ENCODE results near the gene RAP1GDS1. TPM values are rescaled to one million over a fixed set of nuclear protein-coding genes. Genes with fewer than 3 reads are reported as not detected.
"Not testable (repeated sequence)": the region's sequence is repeated elsewhere in the genome, so short reads cannot be mapped to it uniquely, and the experiment has no call there.

RAP1GDS1 gene
- total RNA-seq, 4 donors from 2014 or later = 5.9 to 8.6 (median 8.2) TPM

DNA sequence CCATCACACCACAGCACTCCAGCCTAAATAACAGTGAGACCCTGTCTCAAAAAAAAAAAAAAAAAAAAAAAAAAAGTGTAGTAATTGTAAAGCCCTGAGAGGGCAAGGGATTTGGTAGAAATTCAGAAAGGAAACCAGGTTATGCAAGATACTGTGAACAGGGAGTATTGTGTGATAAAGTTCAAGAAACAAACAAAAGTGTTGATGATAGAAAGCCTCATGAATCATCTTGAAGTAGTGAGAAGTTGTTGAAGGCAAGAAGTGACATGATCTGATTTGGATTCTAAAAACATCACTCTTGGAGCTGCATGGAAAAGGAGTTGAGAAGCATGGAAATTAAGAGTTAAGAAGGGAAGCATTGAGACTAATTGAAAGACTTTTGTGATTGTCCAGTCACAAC lies 102.2 kb downstream of the RAP1GDS1 start:
- ATAC-seq = no peak
- in situ Hi-C loops (cut with MboI; ENCODE audit: low sequenced_read_pairs in 4 of 4) (no loop called here), intact Hi-C loops (cut with DNase I; ENCODE audit: low total_unique reads) (no loop called here)

DNA sequence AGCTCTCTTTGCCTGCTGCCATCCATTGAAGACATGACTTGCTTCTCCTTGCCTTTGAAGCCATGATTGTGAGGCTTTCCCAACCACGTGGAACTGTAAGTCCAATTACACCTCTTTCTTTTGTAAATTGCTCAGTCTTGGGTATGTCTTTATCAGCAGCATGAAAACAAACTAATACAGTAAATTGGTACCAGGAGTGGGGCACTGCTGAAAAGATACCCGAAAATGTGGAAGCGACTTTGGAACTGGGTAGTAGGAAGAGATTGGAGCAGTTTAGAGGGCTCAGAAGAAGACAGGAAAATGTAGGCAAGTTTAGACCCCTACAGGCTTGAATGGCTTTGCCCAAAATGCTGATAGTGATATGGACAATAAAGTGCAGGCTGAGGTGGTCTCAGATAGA lies 105.1 kb downstream of the RAP1GDS1 start:
- in situ Hi-C loops (cut with MboI; ENCODE audit: low sequenced_read_pairs in 4 of 4); H3K4me3 ChIP-seq; H3K27me3 ChIP-seq; H3K36me3 ChIP-seq; DNase-seq; ATAC-seq; intact Hi-C loops (cut with DNase I; ENCODE audit: low total_unique reads); H3K9me3 ChIP-seq; H3K27ac ChIP-seq; H3K4me1 ChIP-seq: not testable (repeated sequence)

More for the DNA sequence above, 102.2 kb downstream of the RAP1GDS1 start:
- no peaks in the 10 kb centered on the region for H3K4me1 ChIP-seq
- no peaks in the 10 kb centered on the region for H3K36me3 ChIP-seq
- no peaks in the 10 kb centered on the region for H3K27me3 ChIP-seq
- no peaks in the 10 kb centered on the region for H3K9me3 ChIP-seq
- no peak overlapping the region for H3K27ac ChIP-seq
- DNase-seq = no peak
- no peak overlapping the region for H3K4me3 ChIP-seq
- TF ChIP-seq, protein P1, sequence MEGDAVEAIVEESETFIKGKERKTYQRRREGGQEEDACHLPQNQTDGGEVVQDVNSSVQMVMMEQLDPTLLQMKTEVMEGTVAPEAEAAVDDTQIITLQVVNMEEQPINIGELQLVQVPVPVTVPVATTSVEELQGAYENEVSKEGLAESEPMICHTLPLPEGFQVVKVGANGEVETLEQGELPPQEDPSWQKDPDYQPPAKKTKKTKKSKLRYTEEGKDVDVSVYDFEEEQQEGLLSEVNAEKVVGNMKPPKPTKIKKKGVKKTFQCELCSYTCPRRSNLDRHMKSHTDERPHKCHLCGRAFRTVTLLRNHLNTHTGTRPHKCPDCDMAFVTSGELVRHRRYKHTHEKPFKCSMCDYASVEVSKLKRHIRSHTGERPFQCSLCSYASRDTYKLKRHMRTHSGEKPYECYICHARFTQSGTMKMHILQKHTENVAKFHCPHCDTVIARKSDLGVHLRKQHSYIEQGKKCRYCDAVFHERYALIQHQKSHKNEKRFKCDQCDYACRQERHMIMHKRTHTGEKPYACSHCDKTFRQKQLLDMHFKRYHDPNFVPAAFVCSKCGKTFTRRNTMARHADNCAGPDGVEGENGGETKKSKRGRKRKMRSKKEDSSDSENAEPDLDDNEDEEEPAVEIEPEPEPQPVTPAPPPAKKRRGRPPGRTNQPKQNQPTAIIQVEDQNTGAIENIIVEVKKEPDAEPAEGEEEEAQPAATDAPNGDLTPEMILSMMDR (IDR thresholded peaks at IDR 0.05 in 4 of 5, conservative IDR thresholded peaks at IDR 0.05 in 1 of 5) = no peak
- no peak for TF ChIP-seq POLR2A (IDR thresholded peaks at IDR 0.05)

DNA sequence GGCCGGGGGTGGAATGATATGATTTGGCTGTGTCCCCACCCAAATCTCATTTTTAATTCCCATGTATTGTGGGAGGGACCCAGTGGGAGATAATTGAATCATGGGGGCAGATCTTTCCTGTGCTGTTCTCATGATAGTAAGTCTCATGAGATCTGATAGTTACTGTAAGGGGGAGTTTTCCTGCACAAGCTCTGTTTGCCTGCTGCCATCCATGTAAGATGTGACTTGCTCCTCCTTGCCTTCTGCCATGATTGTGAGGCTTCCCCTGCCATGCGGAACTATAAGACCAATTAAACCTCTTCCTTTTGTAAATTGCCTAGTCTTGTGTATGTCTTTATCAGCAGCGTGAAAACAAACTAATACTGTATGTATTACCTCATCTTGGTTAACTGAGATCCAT lies 106.8 kb downstream of the RAP1GDS1 start:
- ATAC-seq; in situ Hi-C loops (cut with MboI; ENCODE audit: low sequenced_read_pairs in 4 of 4); intact Hi-C loops (cut with DNase I; ENCODE audit: low total_unique reads): not testable (repeated sequence)

DNA sequence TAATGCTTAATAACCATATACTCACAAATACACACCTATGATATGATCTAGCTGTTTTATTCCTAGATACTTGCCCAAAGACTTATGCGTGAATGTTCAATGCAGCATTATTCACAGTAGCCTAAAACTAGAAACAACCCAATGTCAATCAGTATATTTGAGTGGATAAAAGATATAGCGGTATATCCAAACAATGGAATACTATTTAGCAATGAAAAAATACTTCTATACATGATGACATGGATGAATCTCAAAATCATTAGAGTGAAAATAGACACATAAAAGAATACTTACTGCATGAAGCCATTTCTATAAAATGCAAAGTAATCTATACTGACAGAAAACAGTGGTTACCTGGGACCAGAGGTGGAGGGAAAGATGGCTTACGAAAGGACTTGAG lies 108.1 kb downstream of the RAP1GDS1 start:
- intact Hi-C loops (cut with DNase I; ENCODE audit: low total_unique reads) (no loop called here), in situ Hi-C loops (cut with MboI; ENCODE audit: low sequenced_read_pairs in 4 of 4) (no loop called here)
- Histone ChIP-seq H3K27me3 (no peaks in the 10 kb centered on the region), H3K4me1 (no peaks in the 10 kb centered on the region), H3K9me3 (no peaks in the 10 kb centered on the region), H3K27ac (no peak overlapping the region), H3K4me3 (no peak overlapping the region), H3K36me3 (no peaks in the 10 kb centered on the region)
- no peak for DNase-seq
- no peak for ATAC-seq
- TF ChIP-seq POLR2A (IDR thresholded peaks at IDR 0.05) = no peak
- TF ChIP-seq, protein P1 (IDR thresholded peaks at IDR 0.05 in 4 of 5, conservative IDR thresholded peaks at IDR 0.05 in 1 of 5) = no peak

More for the DNA sequence above, 106.8 kb downstream of the RAP1GDS1 start:
- not testable (repeated sequence) for H3K36me3 ChIP-seq, H3K27ac ChIP-seq, H3K27me3 ChIP-seq, DNase-seq, H3K9me3 ChIP-seq, H3K4me3 ChIP-seq, H3K4me1 ChIP-seq

DNA sequence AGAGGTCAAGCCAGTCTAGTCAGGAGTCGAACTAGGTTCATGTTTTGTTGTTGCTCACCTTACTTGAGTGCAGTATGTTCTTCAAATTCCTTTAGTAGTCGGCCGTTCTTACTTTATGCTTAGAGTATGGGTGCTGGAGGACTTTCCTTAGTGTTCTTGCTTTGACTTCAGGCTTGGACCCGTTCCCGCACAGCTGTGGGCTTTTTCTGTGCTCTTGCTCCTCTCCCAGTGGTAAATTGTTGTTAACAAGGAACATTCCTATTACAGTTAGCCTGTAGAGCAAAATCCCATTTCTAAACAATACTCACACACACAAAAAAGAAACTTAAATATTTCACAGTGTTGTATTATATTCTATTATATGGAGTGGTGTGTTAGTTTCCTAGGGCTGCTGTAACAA lies 113.5 kb downstream of the RAP1GDS1 start:
- intact Hi-C loops (cut with DNase I; ENCODE audit: low total_unique reads) (no loop called here), in situ Hi-C loops (cut with MboI; ENCODE audit: low sequenced_read_pairs in 4 of 4) (no loop called here)
- TF ChIP-seq, protein P1 (IDR thresholded peaks at IDR 0.05 in 4 of 5, conservative IDR thresholded peaks at IDR 0.05 in 1 of 5) = no peak
- no peak for TF ChIP-seq POLR2A (IDR thresholded peaks at IDR 0.05)
- Histone ChIP-seq H3K9me3 (no peaks in the 10 kb centered on the region), H3K4me3 (no peak overlapping the region), H3K4me1 (no peaks in the 10 kb centered on the region), H3K27ac (no peak overlapping the region), H3K36me3 (no peaks in the 10 kb centered on the region), H3K27me3 (no peaks in the 10 kb centered on the region)
- no peak for ATAC-seq
- DNase-seq = peak in 1 of 2 donors; percentile 13

DNA sequence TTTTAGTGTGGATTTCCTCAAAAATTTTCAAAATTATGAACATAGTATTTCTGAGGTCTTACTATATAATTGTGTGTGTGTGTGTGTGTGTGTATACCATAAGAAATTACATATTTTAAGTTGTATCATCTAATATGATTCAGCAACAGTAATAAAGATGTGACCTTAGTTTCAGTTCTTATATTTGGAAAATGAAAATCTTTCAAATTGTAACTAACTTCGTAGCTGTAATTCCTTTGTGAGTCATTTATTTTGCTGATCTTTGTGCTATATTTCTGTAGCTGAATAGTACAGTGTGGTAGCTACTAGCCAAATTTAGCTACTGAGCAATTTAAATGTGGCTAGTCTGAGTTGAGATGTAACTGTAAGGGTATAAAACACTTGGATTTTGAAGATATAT lies 116.4 kb downstream of the RAP1GDS1 start:
- H3K4me1 ChIP-seq = no peaks in the 10 kb centered on the region
- DNase-seq = no peak
- no peaks in the 10 kb centered on the region for H3K27me3 ChIP-seq
- in situ Hi-C loops (cut with MboI; ENCODE audit: low sequenced_read_pairs in 4 of 4) = no loop called here
- no peak for TF ChIP-seq POLR2A (IDR thresholded peaks at IDR 0.05)
- TF ChIP-seq, protein P1 (IDR thresholded peaks at IDR 0.05 in 4 of 5, conservative IDR thresholded peaks at IDR 0.05 in 1 of 5) = no peak
- ATAC-seq = no peak
- H3K4me3 ChIP-seq = no peak overlapping the region
- H3K36me3 ChIP-seq = no peaks in the 10 kb centered on the region
- no peaks in the 10 kb centered on the region for H3K9me3 ChIP-seq
- intact Hi-C loops (cut with DNase I; ENCODE audit: low total_unique reads) = no loop called here
- no peak overlapping the region for H3K27ac ChIP-seq
